ENCODE data around the gene SLC1A5. TPM values are rescaled to one million over a fixed set of nuclear protein-coding genes. Genes with fewer than 3 reads are reported as not detected.

SLC1A5 gene
- total RNA-seq, 2 donors from 2014 or later: 77.6 to 78.1 TPM

- Histone ChIP-seq H3K36me3 (ENCODE audit: control insufficient read depth, insufficient read depth, low read length) (peaks cover 13% of the 10 kb centered on the region), H3K9ac (ENCODE audit: extremely low read depth, low read length, poor library complexity, severe bottlenecking) (no peak overlapping the region), H3K9me3 (ENCODE audit: control insufficient read depth, low read length) (no peaks in the 10 kb centered on the region), H3K4me1 (ENCODE audit: control insufficient read depth, insufficient read depth, low read length) (no peaks in the 10 kb centered on the region), H3K27ac (ENCODE audit: low read depth, low read length) (no peak overlapping the region), H3K27me3 (ENCODE audit: control insufficient read depth, insufficient read depth, low read length, poor library complexity, severe bottlenecking) (no peaks in the 10 kb centered on the region), H3K4me3 (ENCODE audit: low read length) (no peak overlapping the region)
- no peak for TF ChIP-seq CTCF (conservative IDR thresholded peaks at IDR 0.05)
- Mint-ChIP-seq H3K9me3 (no peaks in the 10 kb centered on the region), H3K4me1 (peaks cover 2% of the 10 kb centered on the region), H3K36me3 (ENCODE audit: low read depth) (peaks cover 27% of the 10 kb centered on the region), H3K27ac (no peak overlapping the region), H3K4me3 (no peak overlapping the region), H3K27me3 (ENCODE audit: insufficient read depth) (no peaks in the 10 kb centered on the region)
- 94 to 96% methylated on average over 25 to 39 of the region's 39 CpGs for WGBS, 2 experiments (ENCODE audit: insufficient coverage in 1 of 2, insufficient read length in 1 of 2)
- no peak for DNase-seq
Observed at GRCh38 chr19:46755077-46755852, 33.1 kb downstream of the SLC1A5 start.

- 60 to 65% methylated on average over 2 to 4 of the region's 4 CpGs for WGBS, 2 experiments (ENCODE audit: insufficient coverage in 1 of 2, insufficient read length in 1 of 2)
- Mint-ChIP-seq H3K27me3 (ENCODE audit: insufficient read depth) (no peaks in the 10 kb centered on the region), H3K9me3 (no peaks in the 10 kb centered on the region), H3K36me3 (ENCODE audit: low read depth) (peaks cover 38% of the 10 kb centered on the region), H3K4me1 (no peaks in the 10 kb centered on the region), H3K27ac (no peak overlapping the region), H3K4me3 (no peak overlapping the region)
- Histone ChIP-seq H3K9ac (ENCODE audit: extremely low read depth, low read length, poor library complexity, severe bottlenecking) (no peak overlapping the region), H3K4me3 (ENCODE audit: low read length) (no peak overlapping the region), H3K4me1 (ENCODE audit: control insufficient read depth, insufficient read depth, low read length) (no peaks in the 10 kb centered on the region), H3K36me3 (ENCODE audit: control insufficient read depth, insufficient read depth, low read length) (peaks cover 19% of the 10 kb centered on the region), H3K27me3 (ENCODE audit: control insufficient read depth, insufficient read depth, low read length, poor library complexity, severe bottlenecking) (no peaks in the 10 kb centered on the region), H3K27ac (ENCODE audit: low read depth, low read length) (no peak overlapping the region), H3K9me3 (ENCODE audit: control insufficient read depth, low read length) (no peaks in the 10 kb centered on the region)
- DNase-seq: peak; percentile 93
- peak; percentile 70 for TF ChIP-seq CTCF (conservative IDR thresholded peaks at IDR 0.05)
Observed at GRCh38 chr19:46753420-46754155, 34.8 kb downstream of the SLC1A5 start.

- Mint-ChIP-seq H3K36me3 (ENCODE audit: low read depth) (peaks cover 30% of the 10 kb centered on the region), H3K9me3 (peaks cover 5% of the 10 kb centered on the region), H3K27ac (no peak overlapping the region), H3K4me3 (no peak overlapping the region), H3K4me1 (peaks cover 10% of the 10 kb centered on the region), H3K27me3 (ENCODE audit: insufficient read depth) (no peaks in the 10 kb centered on the region)
- Histone ChIP-seq H3K4me1 (ENCODE audit: control insufficient read depth, insufficient read depth, low read length) (peaks cover 2% of the 10 kb centered on the region), H3K4me3 (ENCODE audit: low read length) (no peak overlapping the region), H3K27me3 (ENCODE audit: control insufficient read depth, insufficient read depth, low read length, poor library complexity, severe bottlenecking) (no peaks in the 10 kb centered on the region), H3K9ac (ENCODE audit: extremely low read depth, low read length, poor library complexity, severe bottlenecking) (no peak overlapping the region), H3K27ac (ENCODE audit: low read depth, low read length) (no peak overlapping the region), H3K9me3 (ENCODE audit: control insufficient read depth, low read length) (no peaks in the 10 kb centered on the region), H3K36me3 (ENCODE audit: control insufficient read depth, insufficient read depth, low read length) (peaks cover 17% of the 10 kb centered on the region)
- TF ChIP-seq CTCF (conservative IDR thresholded peaks at IDR 0.05): peak; percentile 83
- DNase-seq: peak; percentile 93
- 92 to 96% methylated on average over 17 to 21 of the region's 21 CpGs for WGBS, 2 experiments (ENCODE audit: insufficient coverage in 1 of 2, insufficient read length in 1 of 2)
Observed at GRCh38 chr19:46748325-46749109, 39.9 kb downstream of the SLC1A5 start.
